Left ventricle myocardium inferior (tissue), 1 donor: Measurements from ENCODE around the gene PSMD8. TPM values are rescaled to one million over a fixed set of nuclear protein-coding genes. Genes with fewer than 3 reads are reported as not detected.

ENCODE experiments used
- DNase-seq: peaks from one replicate; pipeline ENCODE4 v3.0.0-alpha.2; 2020
- H3K27ac ChIP-seq: fragments of 200-600 bp; replicated peaks from 2 replicates; pipeline ENCODE4 v1.8.0; 2021
- H3K27me3 ChIP-seq: fragments of 200-600 bp; 2 replicates; pipeline ENCODE4 v1.8.0; 2021; ENCODE audit warnings: low read depth
- H3K36me3 ChIP-seq: fragments of 200-600 bp; 2 replicates; pipeline ENCODE4 v1.8.0; 2021
- H3K4me1 ChIP-seq: fragments of 200-600 bp; 2 replicates; pipeline ENCODE4 v1.8.0; 2021
- H3K4me3 ChIP-seq: fragments of 200-600 bp; 2 replicates; pipeline ENCODE4 v1.8.0; 2021; ENCODE audit warnings: mild to moderate bottlenecking, moderate library complexity
- H3K9me3 ChIP-seq: fragments of 200-600 bp; replicated peaks from 2 replicates; pipeline ENCODE4 v1.8.0; 2021
- intact Hi-C: fragments of 100-400 bp; cut with micrococcal nuclease; formaldehyde crosslinking; loops from one replicate; pipeline ENCODE4 v1.11.0; 2022
- total RNA-seq: library from RNA; stranded (reverse); fragmentation: NEBNext Ultra II Directional; extraction: Animal tissue kit (Norgen Biotek cat#: 25700); gene quantifications from one replicate; pipeline ENCODE4 v1.2.1, GENCODE V29; 2021
- TF ChIP-seq, protein P1 (sequence below): fragments of 200-600 bp; IDR thresholded peaks from 2 replicates; pipeline ENCODE4 v1.8.0; 2021; ENCODE audit warnings: antibody characterized with exemption, mild to moderate bottlenecking, borderline replicate concordance
- donor health status: DM: no; HTN: yes; CAD: no; lungs with severe emphysema.

The PSMD8 gene
- total RNA-seq, 1 donor from 2014 or later, result 349 TPM

DNA sequence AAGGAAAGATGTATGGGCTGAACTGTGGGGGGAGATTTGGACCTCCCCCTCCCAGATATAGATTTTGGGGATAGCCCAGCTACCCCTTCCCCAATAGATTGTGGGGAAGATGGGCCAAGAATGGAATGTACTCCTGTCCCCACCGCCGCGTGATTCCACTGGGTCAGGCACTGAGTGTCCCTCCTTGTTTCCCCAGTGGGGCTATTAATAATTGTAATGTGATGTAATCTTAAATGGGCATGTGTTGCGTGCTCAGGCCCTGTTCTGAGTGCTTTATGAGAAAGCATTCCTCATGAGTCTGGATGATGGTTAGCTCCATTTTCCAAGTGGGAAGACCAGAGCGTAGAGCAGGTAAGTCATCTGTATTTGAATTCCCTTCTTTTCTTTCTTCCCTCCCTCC is 1.4 kb downstream of the PSMD8 start:
- Histone ChIP-seq H3K4me1 (peaks cover 44% of the 10 kb centered on the region), H3K4me3 (peak overlapping the region; percentile 86), H3K9me3 (no peaks in the 10 kb centered on the region), H3K27me3 (no peaks in the 10 kb centered on the region), H3K36me3 (peaks cover 43% of the 10 kb centered on the region), H3K27ac (peak overlapping the region; percentile 93)
- intact Hi-C loops, result no loop called here
- DNase-seq, result peak; percentile 53
- TF ChIP-seq, protein P1, sequence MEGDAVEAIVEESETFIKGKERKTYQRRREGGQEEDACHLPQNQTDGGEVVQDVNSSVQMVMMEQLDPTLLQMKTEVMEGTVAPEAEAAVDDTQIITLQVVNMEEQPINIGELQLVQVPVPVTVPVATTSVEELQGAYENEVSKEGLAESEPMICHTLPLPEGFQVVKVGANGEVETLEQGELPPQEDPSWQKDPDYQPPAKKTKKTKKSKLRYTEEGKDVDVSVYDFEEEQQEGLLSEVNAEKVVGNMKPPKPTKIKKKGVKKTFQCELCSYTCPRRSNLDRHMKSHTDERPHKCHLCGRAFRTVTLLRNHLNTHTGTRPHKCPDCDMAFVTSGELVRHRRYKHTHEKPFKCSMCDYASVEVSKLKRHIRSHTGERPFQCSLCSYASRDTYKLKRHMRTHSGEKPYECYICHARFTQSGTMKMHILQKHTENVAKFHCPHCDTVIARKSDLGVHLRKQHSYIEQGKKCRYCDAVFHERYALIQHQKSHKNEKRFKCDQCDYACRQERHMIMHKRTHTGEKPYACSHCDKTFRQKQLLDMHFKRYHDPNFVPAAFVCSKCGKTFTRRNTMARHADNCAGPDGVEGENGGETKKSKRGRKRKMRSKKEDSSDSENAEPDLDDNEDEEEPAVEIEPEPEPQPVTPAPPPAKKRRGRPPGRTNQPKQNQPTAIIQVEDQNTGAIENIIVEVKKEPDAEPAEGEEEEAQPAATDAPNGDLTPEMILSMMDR, result no peak

DNA sequence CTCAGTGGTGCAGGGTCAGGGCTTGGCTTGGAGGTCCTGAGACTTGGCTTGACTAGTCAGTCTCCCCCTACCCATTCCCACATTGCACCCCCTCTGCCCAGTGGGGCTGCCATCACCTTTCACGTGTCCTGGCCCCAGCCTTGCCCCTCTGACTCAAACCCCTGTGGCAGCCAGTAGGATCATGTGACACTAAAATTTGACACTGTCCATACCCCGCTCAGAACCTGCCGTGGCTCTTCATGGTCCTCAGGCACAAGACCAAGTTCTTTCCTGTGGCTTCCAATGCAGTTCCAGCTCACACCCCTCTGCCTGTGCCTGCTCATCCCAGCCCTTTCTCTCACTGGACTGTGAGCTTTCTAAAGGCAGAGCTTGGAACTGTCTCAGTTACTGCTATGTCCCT is 2.2 kb downstream of the PSMD8 start:
- Histone ChIP-seq H3K27me3 (no peaks in the 10 kb centered on the region), H3K9me3 (no peaks in the 10 kb centered on the region), H3K4me1 (peaks cover 44% of the 10 kb centered on the region), H3K4me3 (peak overlapping the region; percentile 86), H3K27ac (peak overlapping the region; percentile 93), H3K36me3 (peaks cover 52% of the 10 kb centered on the region)
- intact Hi-C loops, result no loop called here
- TF ChIP-seq, protein P1, result no peak
- DNase-seq, result no peak

DNA sequence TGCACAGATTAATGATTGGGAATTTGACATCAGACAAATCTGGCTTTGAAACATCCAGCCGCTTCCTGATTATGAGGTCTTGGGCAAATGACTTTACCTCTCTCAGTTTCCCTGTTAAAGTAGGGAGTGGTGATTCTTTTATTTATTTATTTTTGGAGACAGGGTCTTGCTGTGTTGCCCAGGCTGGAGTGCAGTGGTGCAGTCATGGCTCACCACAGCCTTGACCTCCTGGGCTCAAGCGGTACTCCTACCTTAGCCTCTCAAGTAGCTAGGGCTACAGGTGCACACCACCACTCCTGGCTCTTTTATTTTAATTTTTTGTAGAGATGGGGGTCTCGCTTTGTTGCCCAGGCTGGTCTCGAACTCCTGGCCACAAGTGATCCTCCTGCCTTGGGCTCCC is 2.7 kb downstream of the PSMD8 start:
- Histone ChIP-seq H3K27me3 (no peaks in the 10 kb centered on the region), H3K4me3 (peak overlapping the region; percentile 86), H3K9me3 (no peaks in the 10 kb centered on the region), H3K27ac (peak overlapping the region; percentile 93), H3K36me3 (peaks cover 56% of the 10 kb centered on the region), H3K4me1 (peaks cover 44% of the 10 kb centered on the region)
- TF ChIP-seq, protein P1, result no peak
- no peak for DNase-seq
- intact Hi-C loops, result no loop called here

DNA sequence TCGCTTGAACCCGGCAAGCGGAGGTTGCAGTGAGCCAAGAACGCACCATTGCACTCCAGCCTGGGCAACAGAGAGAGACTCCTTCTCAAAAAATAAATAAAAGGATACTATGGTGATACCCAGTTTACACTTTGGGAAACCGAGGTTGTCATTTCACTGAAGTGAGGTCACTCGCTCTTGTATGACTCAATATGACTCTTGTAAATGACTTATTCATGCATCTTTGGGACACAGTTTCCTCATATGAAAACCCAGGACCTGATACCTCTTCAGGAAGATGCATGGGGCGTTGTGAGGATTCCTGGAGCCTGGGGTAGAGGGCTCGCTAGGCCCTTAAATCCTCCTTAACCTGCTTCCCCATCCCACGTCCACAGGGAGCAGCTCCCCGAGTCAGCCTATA is 4.5 kb downstream of the PSMD8 start:
- intact Hi-C loops, result no loop called here
- TF ChIP-seq, protein P1, result no peak
- DNase-seq, result no peak
- Histone ChIP-seq H3K36me3 (peaks cover 75% of the 10 kb centered on the region), H3K9me3 (no peaks in the 10 kb centered on the region), H3K4me3 (no peak overlapping the region), H3K4me1 (peaks cover 42% of the 10 kb centered on the region), H3K27ac (no peak overlapping the region), H3K27me3 (no peaks in the 10 kb centered on the region)

DNA sequence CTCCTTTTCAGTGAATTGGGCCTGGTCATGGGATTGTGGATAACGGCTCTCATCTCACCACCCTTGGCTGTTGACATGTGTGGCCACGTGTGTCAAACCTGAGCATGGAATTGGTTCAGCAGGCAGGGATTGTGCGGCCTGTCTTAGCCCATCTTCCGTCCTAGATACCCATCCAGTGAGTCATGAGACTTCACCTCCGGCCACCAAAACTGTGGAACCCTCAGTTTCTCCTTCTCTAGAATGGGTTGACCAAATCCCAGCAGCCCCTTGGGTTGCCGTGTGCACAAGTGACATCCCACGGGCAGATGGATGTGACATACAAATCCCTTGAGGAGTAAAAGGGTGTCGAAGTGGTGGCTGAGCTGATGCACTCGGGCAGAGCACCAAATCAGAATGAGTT is 6.8 kb downstream of the PSMD8 start:
- H3K4me3 ChIP-seq, result no peak overlapping the region
- no peak for DNase-seq
- H3K9me3 ChIP-seq, result no peaks in the 10 kb centered on the region
- peaks cover 96% of the 10 kb centered on the region for H3K36me3 ChIP-seq
- no peak overlapping the region for H3K27ac ChIP-seq
- peaks cover 34% of the 10 kb centered on the region for H3K4me1 ChIP-seq
- TF ChIP-seq, protein P1, result no peak
- peaks cover 22% of the 10 kb centered on the region for H3K27me3 ChIP-seq
- intact Hi-C loops, result no loop called here

DNA sequence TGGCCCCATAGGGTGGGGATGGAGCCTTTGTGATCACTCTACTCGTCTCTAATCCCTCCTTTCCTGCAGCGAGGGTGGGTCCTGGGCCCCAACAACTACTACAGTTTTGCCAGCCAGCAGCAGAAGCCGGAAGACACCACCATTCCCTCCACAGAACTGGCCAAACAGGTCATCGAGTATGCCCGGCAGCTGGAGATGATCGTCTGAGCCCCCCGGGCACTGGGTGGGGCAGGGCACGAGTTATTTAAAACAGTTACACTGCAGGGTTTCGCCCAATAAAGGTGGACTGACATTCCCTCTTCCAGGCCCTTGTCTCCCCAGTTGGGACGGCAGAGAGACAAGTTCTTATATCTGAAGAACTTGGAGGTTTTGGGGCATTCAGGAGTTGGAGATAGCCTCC is 8.8 kb downstream of the PSMD8 start:
- intact Hi-C loops, result no loop called here

More for the DNA sequence above, 8.8 kb downstream of the PSMD8 start:
- peaks cover 34% of the 10 kb centered on the region for H3K4me1 ChIP-seq
- H3K9me3 ChIP-seq, result no peaks in the 10 kb centered on the region
- no peak overlapping the region for H3K27ac ChIP-seq
- H3K27me3 ChIP-seq, result peaks cover 43% of the 10 kb centered on the region
- no peak overlapping the region for H3K4me3 ChIP-seq
- DNase-seq, result no peak
- TF ChIP-seq, protein P1, result no peak
- peaks cover 83% of the 10 kb centered on the region for H3K36me3 ChIP-seq
